ENCODE results near the gene RPL13A.

Gene RPL13A

DNA sequence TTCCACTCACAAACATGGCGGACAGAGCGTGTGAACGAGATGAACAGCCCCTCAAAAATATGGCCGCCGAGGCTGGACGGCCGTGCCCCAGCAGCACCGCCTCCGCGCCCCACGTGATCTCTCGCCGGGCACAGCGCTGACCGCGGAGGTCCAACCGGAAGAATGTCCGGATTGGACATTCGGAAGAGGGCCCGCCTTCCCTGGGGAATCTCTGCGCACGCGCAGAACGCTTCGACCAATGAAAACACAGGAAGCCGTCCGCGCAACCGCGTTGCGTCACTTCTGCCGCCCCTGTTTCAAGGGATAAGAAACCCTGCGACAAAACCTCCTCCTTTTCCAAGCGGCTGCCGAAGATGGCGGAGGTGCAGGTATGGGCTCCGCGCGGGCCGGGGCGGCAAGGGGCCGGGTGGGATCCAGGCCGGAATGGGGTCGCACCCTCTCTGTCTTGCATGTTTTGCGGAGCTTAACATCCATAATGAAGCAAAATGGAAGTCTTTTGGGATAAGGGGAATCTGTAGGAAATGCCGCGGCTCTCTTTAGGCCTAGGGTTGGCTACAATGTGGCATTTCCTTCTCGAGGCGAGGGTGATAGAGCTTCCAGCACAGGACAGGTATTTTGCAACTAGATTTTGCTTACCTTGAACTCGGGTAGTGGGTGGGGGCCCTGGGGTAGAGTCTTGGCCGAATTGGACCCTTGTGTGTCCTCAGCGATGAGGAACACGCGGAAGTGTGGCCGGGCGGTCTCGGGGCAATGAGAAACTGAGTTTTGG is at the start of gene RPL13A:
TSS of gene RPL13A (plus strand) at position 332 of the 769 bp plus-strand sequence. CDS start at position 354, 22 bp downstream.
- H3K27ac ChIP-seq = peak within 1 kb of the TSS; percentile 84 to 85
- H3K4me3 ChIP-seq = peak within 1 kb of the TSS; percentile 80 to 89
- peaks cover 0 to 29% (median 26%) of the 10 kb centered on the region in 4 donors for H3K4me1 ChIP-seq
- no peaks in the 10 kb centered on the region for H3K9me3 ChIP-seq
- no peak for TF ChIP-seq CTCF (IDR thresholded peaks at IDR 0.05)
- peak; percentile 99 to 100 for DNase-seq
- H3K36me3 ChIP-seq = peaks cover 31 to 41% (median 34%) of the 10 kb centered on the region in 3 donors
- intact Hi-C loops (cut with DNase I; ENCODE audit: low total_unique reads) = no loop called here
- H3K27me3 ChIP-seq = no peaks in the 10 kb centered on the region

DNA sequence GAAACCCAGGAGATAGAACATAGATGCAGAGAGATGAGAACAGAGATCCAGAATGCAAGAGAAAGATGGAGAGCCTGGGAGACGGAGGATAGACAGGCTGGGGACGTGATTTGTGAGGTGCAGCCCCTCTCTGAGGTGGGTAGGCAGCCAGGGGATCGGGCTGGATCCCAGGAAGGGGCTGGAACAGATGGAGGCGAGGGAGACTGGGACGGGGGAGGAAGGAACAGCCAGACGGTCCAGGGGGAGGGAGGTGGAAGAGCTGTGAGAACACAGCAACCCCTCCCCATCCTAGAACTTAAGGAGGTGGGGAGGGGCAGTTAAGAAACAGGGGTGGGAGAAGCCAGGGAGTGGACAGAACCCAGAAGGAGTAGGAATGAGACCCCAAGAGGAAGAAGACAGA is 49.1 kb upstream of the RPL13A start:
- intact Hi-C loops (cut with DNase I; ENCODE audit: low total_unique reads) = no loop called here
- no peak for DNase-seq
- TF ChIP-seq CTCF (IDR thresholded peaks at IDR 0.05) = no peak
- Histone ChIP-seq H3K4me1 (peaks cover 0 to 24% (median 10%) of the 10 kb centered on the region in 4 donors), H3K27me3 (peaks cover 0 to 93% of the 10 kb centered on the region in 2 donors), H3K36me3 (no peaks in the 10 kb centered on the region), H3K9me3 (no peaks in the 10 kb centered on the region), H3K27ac (no peak overlapping the region), H3K4me3 (no peak overlapping the region)

DNA sequence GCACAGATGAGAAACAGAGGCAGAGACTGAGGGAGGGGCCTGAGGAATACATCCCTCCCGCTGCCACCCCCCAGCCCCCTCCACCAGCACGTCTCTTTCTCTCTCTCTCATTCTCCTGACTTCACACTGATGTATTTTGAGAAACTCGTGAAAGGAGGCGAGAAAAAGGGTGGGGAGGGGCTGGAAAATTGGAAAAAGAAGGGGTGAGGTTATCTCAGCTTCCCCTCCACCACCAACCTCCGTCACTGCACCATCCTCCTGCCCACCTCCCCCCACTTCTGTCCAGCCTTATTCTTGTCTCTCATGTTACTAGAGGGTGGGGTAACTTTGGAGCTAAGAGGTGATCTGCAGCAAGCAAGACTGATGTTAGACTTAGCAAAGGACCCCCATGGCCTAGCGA is 47.6 kb upstream of the RPL13A start:
- Histone ChIP-seq H3K27ac (no peak overlapping the region), H3K9me3 (no peaks in the 10 kb centered on the region), H3K36me3 (no peaks in the 10 kb centered on the region), H3K27me3 (peaks cover 0 to 77% of the 10 kb centered on the region in 2 donors), H3K4me3 (no peak overlapping the region), H3K4me1 (peaks cover 0 to 24% (median 10%) of the 10 kb centered on the region in 4 donors)
- intact Hi-C loops (cut with DNase I; ENCODE audit: low total_unique reads) = loop anchor here (10.0 kb wide), 1 partner anchor 175 kb away; no protein-coding TSS in a partner anchor
- no peak for TF ChIP-seq CTCF (IDR thresholded peaks at IDR 0.05)
- no peak for DNase-seq

- H3K4me3 ChIP-seq = peak overlapping the region; percentile 7 to 34
- peaks cover 0 to 24% (median 10%) of the 10 kb centered on the region in 4 donors for H3K4me1 ChIP-seq
- no peak overlapping the region for H3K27ac ChIP-seq
- no peak for TF ChIP-seq CTCF (IDR thresholded peaks at IDR 0.05)
- no peaks in the 10 kb centered on the region for H3K36me3 ChIP-seq
- intact Hi-C loops (cut with DNase I; ENCODE audit: low total_unique reads) = loop anchor here (10.0 kb wide), 1 partner anchor 176 kb away; no protein-coding TSS in a partner anchor
- H3K27me3 ChIP-seq = peaks cover 0 to 70% of the 10 kb centered on the region in 2 donors
- DNase-seq = no peak
- H3K9me3 ChIP-seq = no peaks in the 10 kb centered on the region
These were observed 46.8 kb upstream of the RPL13A start for GRCh38 chr19:49440439-49441209.

DNA sequence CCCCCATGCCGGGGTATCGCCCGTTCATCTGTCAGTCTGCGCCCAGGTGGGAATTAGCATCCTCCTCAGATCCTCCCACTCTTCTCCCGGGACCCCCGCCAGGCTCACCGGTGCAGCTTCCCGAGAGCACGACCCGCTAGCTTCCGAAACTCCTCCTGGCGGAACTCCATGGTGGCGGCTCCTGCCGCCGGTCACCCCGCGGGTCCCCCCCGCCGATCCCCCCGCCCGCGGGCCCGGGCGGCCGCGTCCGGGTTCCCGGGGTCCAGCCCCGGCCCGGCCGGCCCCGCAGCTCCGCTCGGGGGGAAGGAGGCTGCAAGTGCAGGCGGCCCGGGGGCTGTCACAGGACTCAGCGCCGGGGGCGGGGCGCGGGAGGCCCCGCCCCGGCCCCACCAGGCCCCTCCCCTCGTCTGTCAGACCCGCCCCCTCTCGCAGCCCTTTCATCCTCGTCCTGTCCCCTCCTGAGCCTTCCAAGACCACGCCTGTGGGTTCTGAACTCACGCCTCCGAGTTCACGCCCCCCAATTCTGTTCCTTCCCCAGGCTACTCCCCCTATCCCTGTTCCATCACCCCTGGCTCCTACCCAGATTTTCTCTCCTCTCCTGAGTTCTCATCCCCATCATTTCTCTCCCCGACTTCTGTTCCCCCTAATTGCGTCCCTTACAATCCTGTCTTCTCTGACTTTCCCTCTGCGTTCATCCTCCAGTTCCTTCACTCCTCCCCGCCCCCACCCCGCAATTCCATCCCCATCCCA is 46.0 kb upstream of the RPL13A start, which contains the start of gene SLC17A7:
TSS of gene SLC17A7 (minus strand) at position 318 of the 750 bp plus-strand sequence. CDS start at position 170, 148 bp downstream.
- peak; percentile 72 to 82 for DNase-seq
- H3K4me3 ChIP-seq = peak within 1 kb of the TSS; percentile 57 to 80
- H3K4me1 ChIP-seq = peaks cover 0 to 22% (median 10%) of the 10 kb centered on the region in 4 donors
- peaks cover 0 to 3% (median 0%) of the 10 kb centered on the region in 3 donors for H3K36me3 ChIP-seq
- peaks cover 0 to 62% of the 10 kb centered on the region in 2 donors for H3K27me3 ChIP-seq
- TF ChIP-seq CTCF (IDR thresholded peaks at IDR 0.05) = no peak
- intact Hi-C loops (cut with DNase I; ENCODE audit: low total_unique reads) = loop anchor here (10.0 kb wide), 1 partner anchor 177 kb away; no protein-coding TSS in a partner anchor
- H3K27ac ChIP-seq = peak within 1 kb of the TSS; percentile 74 to 77
- H3K9me3 ChIP-seq = no peaks in the 10 kb centered on the region
